Measurements from ENCODE around the gene CTSC. TPM values are rescaled to one million over a fixed set of nuclear protein-coding genes. Genes with fewer than 3 reads are reported as not detected.

CTSC gene
- total and polyA plus RNA-seq, 9 of the 15 experiments (the other 6 are each of a cell fraction or from before 2014, with no cell fraction given): 113 to 403 (median 187) TPM

DNA sequence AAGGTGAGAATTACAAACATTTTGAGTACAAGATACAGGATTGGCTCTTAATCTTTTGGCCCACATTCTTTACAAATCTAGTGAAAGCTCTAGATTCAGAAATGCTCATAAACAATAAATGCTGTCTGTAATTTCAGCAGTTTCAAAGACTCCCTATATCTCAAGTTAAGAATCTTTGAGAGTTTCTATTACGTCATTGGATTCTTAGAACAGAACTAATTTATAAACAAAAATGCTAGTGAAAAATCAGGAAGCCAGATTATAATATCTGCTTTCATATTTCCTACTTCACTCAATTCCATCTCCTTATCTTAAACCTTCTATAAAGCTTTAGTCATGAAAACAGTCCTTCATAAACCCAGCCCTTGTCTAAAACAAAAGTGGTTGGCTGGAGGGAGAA, 32.1 kb downstream of the CTSC start (continued):
- TF ChIP-seq KLF13 (tag; IDR thresholded peaks at IDR 0.05; ENCODE audit: borderline replicate concordance, low read depth): no peak
- no peak for TF ChIP-seq ZBTB1 (CRISPR knock-in tag; IDR thresholded peaks at IDR 0.05; ENCODE audit: borderline replicate concordance, low read depth)
- no peak for TF ChIP-seq PPARD (CRISPR knock-in tag; IDR thresholded peaks at IDR 0.05)

DNA sequence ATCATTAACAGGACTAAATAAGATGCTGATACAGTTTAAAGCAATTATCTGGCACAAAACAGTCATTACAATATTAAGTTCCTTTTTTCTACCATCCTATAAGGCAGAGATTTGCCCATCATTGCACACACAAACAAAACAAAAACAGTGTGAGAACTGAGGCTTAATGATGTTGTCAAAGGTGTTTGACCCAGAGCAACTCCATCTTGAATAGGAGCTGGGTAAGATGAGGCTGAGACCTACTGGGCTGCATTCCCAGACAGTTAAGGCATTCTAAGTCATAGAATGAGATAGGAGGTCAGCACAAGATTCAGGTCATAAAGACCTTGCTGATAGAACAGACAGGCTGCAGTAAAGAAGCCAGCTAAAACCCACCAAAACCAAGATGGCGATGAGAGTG, 33.2 kb downstream of the CTSC start:
- H4K20me1 ChIP-seq (replicated peaks; ENCODE audit: control insufficient read depth, insufficient read depth, low read length): no peaks in the 10 kb centered on the region
- in situ Hi-C loops (cut with MboI): no loop called here
- POLR2A ChIA-PET: no interaction called here
- TF ChIP-seq HDAC1 (IDR thresholded peaks at IDR 0.05) (no peak), NFATC3 (IDR thresholded peaks at IDR 0.05) (no peak), ZNF589 (CRISPR knock-in tag; IDR thresholded peaks at IDR 0.05; ENCODE audit: low read depth) (no peak), RNF2 (IDR thresholded peaks at IDR 0.05) (no peak), JUN (IDR thresholded peaks at IDR 0.05; ENCODE audit: borderline replicate concordance, low read depth, low read length) (no peak), JUN (CRISPR knock-in tag; IDR thresholded peaks at IDR 0.05; ENCODE audit: borderline replicate concordance) (no peak), BRF1 (IDR thresholded peaks at IDR 0.05; ENCODE audit: borderline replicate concordance, extremely low read depth, insufficient read length) (no peak), RAD21 (CRISPR knock-in tag; conservative IDR thresholded peaks at IDR 0.05 in 1 of 2, IDR thresholded peaks at IDR 0.05 in 1 of 2) (no peak), CBX8 (IDR thresholded peaks at IDR 0.05; ENCODE audit: borderline replicate concordance, extremely low read depth, low read depth, low read length, poor library complexity, severe bottlenecking) (no peak), BRD9 (IDR thresholded peaks at IDR 0.05; ENCODE audit: low read depth, partially characterized antibody) (no peak), ZNF586 (CRISPR knock-in tag; conservative IDR thresholded peaks at IDR 0.05) (no peak), ZNF644 (tag; IDR thresholded peaks at IDR 0.05; ENCODE audit: low read depth) (no peak), POLR3G (IDR thresholded peaks at IDR 0.05; ENCODE audit: extremely low read depth, insufficient read length, insufficient replicate concordance) (no peak), HNRNPL (IDR thresholded peaks at IDR 0.05; ENCODE audit: low read depth, low read length) (no peak)
- TF ChIP-seq, protein P1, sequence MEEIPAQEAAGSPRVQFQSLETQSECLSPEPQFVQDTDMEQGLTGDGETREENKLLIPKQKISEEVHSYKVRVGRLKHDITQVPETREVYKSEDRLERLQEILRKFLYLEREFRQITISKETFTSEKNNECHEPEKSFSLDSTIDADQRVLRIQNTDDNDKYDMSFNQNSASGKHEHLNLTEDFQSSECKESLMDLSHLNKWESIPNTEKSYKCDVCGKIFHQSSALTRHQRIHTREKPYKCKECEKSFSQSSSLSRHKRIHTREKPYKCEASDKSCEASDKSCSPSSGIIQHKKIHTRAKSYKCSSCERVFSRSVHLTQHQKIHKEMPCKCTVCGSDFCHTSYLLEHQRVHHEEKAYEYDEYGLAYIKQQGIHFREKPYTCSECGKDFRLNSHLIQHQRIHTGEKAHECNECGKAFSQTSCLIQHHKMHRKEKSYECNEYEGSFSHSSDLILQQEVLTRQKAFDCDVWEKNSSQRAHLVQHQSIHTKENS (CRISPR knock-in tag; IDR thresholded peaks at IDR 0.05): no peak
- TF ChIP-seq, protein P2, sequence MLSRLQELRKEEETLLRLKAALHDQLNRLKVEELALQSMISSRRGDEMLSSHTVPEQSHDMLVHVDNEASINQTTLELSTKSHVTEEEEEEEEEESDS (CRISPR knock-in tag; IDR thresholded peaks at IDR 0.05): no peak

More for the DNA sequence above, 33.2 kb downstream of the CTSC start:
- H3K79me2 ChIP-seq (ENCODE audit: control insufficient read depth, insufficient read depth, low read length): peaks cover 17% of the 10 kb centered on the region
- intact Hi-C loops (cut with micrococcal nuclease): no loop called here
- no peak overlapping the region for H3K4me3 ChIP-seq
- H2AFZ ChIP-seq (ENCODE audit: low read depth, low read length): no peak overlapping the region
- ATAC-seq: no peak
- no peaks in the 10 kb centered on the region for H3K9me3 ChIP-seq (replicated peaks; ENCODE audit: control insufficient read depth, insufficient read depth, low read depth, low read length)
- H3K9ac ChIP-seq (ENCODE audit: insufficient read depth in 1 of 2, low read depth in 2 of 2, low read length in 2 of 2): no peak overlapping the region
- CTCF ChIA-PET (ENCODE audit: low intra/inter-chr PET ratio): no interaction called here
- no peak overlapping the region for H3K4me2 ChIP-seq (ENCODE audit: insufficient read depth, low read length)
- H3K27ac ChIP-seq (ENCODE audit: extremely low read depth, low read depth, low read length): no peak overlapping the region
- BruUV-seq (replicated peaks): no TSS peak
- no peak for DNase-seq (ENCODE audit: extremely low read depth in 1 of 4, low spot score in 3 of 4)
- no peaks in the 10 kb centered on the region for H3K4me1 ChIP-seq (replicated peaks in 1 of 2; ENCODE audit: control insufficient read depth in 2 of 2, insufficient read depth in 2 of 2, low read length in 2 of 2)
- no peaks in the 10 kb centered on the region for H3K27me3 ChIP-seq (ENCODE audit: control insufficient read depth in 2 of 2, insufficient read depth in 2 of 2, low read length in 2 of 2)
- 80% methylated on average over 1 of the region's 1 CpG for WGBS (ENCODE audit: insufficient coverage, low coverage, missing lambda C conversion rate)
- H3K36me3 ChIP-seq (ENCODE audit: control insufficient read depth, insufficient read depth, low read length): peaks cover 95% of the 10 kb centered on the region
- no peak for FAIRE-seq
- H3K9me1 ChIP-seq (ENCODE audit: control insufficient read depth, insufficient read depth, low read length): no peaks in the 10 kb centered on the region

All from K562 (cell line).